Measurements from ENCODE around the gene S100Z.
"Not testable (repeated sequence)": the region's sequence is repeated elsewhere in the genome, so short reads cannot be mapped to it uniquely, and the experiment has no call there.

The S100Z gene

DNA sequence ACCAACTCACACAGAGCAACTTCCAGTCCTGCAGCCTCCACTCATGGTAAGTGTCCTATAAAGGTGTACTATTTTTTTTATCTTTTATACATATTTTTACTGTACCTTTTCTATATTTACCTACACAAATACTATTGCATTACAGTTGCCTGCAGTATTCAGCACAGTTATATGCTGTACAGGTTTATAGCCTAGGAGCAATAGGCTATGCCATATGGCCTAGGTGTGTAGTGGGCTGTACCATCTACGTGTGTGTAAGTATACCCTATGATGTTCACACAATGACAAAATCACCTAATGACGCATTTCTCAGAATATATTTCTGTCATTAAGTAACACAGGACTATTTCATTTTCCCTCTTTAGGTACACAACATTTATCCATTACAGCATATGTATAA lies 16.7 kb downstream of the S100Z start:
- H3K27ac ChIP-seq = no peak overlapping the region
- H3K4me3 ChIP-seq = no peak overlapping the region

DNA sequence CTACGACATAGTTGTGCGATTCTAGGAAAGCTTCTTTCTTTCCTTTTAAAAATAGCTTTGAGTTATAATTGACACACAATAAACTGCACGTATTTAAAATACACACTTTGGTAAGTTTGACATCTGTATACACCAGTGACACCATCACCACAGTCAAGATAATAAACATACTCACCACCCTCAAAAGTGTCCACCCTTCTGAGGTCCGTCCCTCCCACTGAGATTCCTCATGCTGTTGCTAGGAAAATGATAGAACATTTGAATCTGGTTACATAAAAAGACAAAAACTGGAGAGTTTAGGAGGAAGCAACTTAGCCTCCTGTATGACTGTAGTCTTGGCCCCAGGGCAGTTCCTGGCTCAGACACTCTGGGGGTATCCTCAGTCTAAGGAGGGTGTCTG lies 17.2 kb downstream of the S100Z start:
- Histone ChIP-seq H3K27ac (no peak overlapping the region), H3K4me3 (no peak overlapping the region)

DNA sequence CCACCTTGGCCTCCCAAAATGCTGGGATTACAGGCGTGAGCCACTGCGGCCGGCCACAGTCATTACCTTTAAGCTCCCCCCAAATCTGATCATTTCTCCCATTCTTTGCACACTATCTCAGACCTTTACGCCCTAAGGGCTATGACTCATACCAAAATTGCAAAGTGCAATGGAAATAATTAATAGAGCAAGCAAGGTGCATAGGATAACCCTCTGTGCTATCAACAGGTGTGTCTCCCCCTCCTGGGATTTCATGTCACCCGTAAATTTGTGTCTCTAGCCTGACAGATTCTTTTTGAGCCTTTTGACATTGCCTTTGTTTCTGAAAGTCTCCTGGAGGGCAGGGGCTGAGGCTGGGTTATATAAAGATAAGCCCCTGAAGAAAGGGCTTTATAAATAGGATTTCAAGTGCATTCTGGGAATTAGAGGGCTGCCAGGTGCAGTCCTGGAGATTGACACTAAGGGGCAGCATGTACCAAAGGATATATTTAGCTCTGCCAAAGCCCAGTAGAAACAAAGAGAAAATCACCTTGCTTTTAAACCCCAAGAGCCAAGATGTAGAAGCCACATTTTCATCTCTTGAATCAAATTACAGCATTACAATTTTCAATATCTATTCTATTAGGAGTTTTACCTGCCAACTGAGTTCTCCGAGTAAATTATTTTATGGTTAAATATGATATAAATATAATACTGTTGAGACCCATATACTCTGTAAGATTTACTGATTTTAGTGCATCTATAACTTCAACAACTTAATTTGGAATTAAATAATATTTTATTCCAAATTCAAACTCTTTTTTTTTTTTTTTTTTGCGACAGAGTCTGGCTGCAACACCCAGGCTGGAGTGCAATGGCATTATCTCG lies 18.2 kb downstream of the S100Z start:
- Histone ChIP-seq H3K4me3 (no peak overlapping the region), H3K27ac (no peak overlapping the region)

DNA sequence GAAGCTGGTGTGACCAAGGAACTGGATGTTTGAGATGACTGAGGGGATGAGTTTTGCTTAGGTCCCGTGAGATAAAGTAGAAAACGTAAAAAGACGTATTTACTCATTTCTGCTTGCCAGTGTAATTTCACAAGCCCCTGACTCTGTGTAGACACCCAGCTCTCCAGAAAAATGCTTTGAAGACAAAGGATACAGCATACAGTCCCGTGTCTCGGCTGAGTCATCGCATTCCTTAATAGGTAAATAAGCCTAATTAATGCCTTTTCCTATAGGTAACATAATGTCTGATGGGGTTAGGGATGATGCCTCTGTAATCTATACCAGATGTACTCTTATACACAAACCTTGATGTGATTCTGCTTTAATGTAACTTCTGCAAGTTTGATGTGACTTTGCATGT lies 20.2 kb downstream of the S100Z start:
- Histone ChIP-seq H3K27ac (no peak overlapping the region), H3K4me3 (no peak overlapping the region)

DNA sequence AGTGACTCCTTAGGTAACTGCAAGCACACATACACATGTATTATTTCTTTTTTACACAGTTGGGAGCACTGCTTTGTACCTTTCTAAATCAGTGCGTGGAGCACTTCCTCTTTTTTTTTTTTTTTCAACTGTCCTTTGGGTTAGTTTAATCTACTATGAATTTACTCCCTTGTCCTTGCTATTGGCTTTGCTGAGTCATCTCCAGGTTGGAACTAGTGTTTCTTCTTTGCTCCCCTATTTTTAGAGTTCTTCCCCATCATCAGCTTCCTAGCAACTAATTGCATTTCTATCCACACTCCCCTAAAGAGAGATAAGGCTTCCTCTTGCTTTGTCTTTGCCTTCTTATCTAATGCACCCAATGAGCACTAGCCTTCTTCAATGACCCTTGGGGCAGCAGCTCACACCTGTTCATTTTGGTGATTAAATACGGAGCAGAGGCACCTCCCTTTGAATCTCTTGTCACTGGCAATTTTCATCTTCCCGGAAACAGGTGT lies 24.3 kb downstream of the S100Z start:
- Histone ChIP-seq H3K27ac (no peak overlapping the region), H3K4me3 (no peak overlapping the region)

DNA sequence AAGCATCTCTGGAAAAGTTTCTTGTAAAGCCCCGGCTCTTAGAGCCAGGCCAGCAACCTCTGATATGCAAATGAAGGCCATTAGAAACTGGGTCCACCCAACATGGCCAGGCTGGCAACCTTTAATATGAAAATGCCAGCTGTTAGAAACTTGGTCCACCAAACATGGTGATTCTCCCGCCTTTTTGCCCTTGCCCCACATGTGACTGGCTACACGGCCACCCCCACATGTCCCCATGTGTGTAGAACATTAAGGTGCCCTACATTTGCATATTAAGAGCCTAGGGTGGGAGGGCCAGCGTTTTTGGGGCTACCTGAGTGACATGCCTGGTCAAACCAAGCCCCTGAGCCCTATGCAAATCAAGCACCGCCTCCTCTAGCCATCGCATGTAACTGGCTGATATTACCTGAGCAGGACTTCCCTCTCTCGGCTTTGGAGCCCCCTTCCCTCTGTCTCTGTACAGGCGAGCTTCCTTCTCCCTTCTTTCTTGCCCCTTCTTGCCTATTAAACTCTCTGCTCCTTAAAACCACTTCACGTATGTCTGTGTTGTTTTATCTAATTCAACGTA lies 39.0 kb downstream of the S100Z start:
- Histone ChIP-seq H3K27ac (no peak overlapping the region), H3K4me3 (no peak overlapping the region)

DNA sequence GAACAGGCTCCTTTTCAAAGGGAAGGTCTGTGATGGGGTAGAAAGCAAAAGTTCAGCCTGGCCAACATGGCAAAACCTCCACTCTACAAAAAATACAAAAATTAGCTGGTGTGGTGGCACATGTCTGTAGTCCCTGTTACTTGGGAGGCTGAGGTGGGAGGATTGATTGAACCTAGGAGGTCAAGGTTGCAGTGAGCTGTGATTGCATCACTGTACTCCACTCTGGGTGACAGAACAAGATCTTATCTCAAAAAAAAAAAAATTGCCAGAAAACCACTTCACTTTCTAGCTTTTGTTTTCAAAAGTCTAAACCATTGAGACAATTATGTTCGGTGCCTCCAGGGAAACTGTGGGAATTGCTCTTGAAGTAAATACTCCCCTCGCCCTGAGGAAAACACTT lies 43.5 kb downstream of the S100Z start:
- H3K27ac ChIP-seq = no peak overlapping the region
- no peak overlapping the region for H3K4me3 ChIP-seq

DNA sequence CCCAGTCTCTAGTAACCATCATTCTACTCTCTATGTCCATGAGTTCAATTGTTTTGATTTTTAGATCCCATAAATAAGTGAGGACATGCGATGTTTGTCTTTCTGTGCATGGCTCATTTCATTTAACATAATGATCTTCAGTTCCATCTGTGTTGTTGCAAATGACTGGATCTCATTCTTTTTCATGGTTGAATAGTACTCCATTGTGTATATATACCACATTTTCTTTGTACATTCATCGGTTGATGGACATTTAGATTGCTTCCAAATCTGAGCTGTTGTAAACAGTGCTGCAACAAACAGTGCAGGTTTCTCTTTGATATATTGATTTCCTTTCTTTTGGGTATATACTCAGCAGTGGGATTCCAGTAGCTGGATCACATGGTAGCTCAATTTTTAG lies 46.4 kb downstream of the S100Z start:
- no peak overlapping the region for H3K4me3 ChIP-seq
- H3K27ac ChIP-seq = no peak overlapping the region

DNA sequence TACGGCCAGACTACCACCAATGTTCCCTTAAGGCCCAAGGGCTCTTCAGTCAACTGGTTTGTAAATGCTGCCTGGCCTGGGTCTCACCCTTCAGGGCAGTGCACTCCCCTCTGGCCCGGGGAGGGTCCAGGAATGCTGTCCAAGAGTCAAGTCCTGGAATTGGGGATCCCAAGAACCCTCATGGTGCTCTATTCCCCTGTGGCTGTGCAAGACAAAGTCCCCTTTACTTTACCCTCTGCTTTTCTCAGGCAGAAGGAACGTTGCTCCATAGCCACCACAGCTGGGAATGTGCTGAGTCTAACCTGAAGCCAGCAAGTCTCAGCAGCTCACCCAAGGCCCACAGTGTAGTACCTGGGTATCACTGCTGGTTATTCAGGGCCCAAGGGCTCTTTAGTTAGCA lies 51.7 kb downstream of the S100Z start:
- H3K4me3 ChIP-seq = no peak overlapping the region
- no peak overlapping the region for H3K27ac ChIP-seq

DNA sequence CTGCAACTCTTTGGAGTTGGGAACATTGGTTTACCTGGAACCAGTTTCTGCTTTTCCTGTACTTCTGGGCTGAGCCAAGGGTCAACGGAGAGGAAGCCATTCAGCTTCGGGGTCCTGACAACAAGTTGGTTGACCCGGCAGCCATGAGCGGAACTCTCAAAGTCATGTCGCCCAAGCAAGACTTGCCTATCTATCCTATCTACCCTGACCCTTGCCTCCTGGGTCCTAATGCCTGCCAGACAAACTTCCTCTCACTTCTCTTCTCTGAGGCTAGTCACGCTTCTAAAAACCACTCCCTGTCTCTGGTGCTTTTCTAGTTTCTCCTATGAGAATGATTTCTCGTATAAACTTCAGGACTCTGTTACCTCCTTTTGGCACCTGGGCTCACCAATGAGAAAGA lies 58.4 kb downstream of the S100Z start:
- Histone ChIP-seq H3K27ac (no peak overlapping the region), H3K4me3 (no peak overlapping the region)

DNA sequence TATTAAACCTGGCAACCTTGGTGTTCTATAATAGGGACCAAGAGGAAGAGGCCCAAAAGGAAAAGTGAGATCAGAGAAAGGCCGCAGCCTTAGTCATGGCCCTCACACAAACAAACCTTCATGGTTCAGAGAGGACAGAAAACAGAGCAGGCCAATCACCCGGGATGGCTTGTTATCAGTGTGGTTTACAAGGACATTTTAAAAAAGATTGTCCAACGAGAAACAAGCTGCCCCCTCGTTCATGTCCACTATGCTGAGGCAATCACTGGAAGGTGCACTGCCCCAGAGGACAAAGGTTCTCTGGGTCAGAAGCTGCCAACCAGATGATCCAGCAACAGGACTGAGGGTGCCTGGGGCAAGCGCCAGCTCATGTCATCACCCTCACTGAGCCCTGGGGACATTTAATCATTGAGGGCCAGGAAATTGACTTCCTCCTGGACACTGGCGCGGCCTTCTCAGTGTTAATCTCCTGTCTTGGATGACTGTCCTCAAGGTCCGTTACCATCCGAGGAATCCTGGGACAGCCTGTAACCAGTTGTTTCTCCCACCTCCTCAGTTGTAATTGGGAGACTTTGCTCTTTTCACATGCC lies 60.6 kb downstream of the S100Z start:
- not testable (repeated sequence) for H3K27ac ChIP-seq, H3K4me3 ChIP-seq

DNA sequence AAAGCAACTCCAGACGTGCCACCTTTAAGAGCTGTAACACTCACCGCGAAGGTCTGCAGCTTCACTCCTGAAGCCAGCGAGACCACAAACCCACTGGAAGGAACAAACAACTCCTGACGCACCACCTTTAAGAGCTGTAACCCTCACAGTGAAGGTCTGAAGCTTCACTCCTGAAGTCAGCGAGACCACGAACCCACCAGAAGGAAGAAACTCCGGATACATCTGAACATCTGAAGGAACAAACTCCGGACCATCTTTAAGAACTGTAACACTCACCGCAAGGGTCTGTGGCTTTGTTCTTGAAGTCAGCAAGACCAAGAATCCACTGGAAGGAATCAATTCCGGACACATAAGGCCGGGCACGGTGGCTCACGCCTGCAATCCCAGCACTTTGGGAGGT lies 64.9 kb downstream of the S100Z start:
- not testable (repeated sequence) for H3K4me3 ChIP-seq, H3K27ac ChIP-seq

DNA sequence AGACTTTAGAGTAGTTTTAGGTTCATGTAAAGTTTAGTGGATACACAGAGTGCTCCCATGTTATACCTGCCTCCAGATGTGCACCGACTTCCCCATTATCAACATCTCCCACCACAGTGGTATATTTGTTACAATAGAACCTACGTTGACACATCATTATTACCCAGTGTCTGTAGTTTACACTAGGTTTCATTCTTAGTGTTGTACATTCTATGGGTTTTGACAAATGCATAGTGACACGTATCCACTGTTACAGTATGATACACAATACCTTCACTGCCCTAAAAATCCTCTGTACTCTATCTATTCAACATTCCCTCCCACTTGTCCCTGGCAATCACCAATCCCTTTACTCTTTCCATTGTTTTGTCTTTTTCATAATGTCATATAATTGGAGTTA lies 68.7 kb downstream of the S100Z start:
- Histone ChIP-seq H3K27ac (no peak overlapping the region), H3K4me3 (no peak overlapping the region)

DNA sequence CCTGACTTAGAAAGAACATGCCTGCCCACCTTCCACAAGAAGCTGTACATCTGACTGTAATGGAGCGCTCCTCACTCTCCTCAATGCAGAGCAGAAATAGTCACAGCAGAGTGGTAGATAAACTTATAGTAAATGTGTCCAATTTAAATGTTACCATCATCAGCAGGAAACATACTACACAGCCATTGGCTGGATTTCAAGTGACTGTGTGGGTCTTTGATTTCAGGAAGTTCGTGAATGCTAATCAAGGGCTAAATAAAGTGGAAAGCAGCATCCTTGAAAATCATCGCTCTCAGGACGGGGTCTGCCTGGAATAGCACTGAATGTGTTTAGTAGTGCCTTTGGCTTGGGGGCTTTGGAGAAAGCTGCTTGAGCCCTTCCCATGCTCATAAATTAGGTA lies 70.7 kb downstream of the S100Z start:
- Histone ChIP-seq H3K4me3 (no peak overlapping the region), H3K27ac (no peak overlapping the region)

DNA sequence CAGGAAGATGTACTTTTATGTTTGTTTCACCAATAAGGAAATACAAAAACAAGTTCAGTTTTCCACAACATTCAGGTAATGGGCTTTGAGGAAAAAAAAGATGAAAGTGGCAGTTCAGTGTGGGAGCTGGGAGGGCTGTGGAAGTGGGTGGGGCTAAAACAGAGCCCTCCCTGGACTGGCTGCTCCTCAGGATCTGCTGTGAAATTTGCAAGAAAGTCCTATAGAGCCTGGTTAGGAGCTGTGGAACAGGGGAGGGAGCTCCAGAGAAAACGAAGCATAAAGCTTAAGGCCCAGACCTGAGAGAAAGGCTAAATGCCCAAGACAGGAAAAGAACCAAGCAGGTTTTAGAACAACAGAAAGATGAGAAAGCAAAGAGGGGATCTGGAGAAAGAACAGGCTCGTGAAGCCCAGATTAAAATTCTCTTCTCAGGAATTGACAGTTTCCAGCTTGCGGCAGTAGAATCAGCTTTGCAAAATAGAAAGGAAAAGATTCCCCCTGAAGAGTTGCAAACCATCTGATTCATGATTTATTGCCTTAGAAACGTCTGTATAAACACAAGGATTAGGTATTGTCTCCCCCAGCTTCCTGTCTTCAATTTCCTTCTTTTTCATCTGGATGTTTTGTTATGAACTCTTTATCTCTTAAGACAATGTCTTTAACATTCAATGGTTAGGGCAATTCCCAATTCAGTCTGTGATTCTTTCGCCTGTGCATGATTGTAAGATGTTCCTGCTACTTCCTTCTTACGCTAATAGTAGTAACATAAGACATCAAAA lies 76.7 kb downstream of the S100Z start:
- Histone ChIP-seq H3K27ac (no peak overlapping the region), H3K4me3 (no peak overlapping the region)

DNA sequence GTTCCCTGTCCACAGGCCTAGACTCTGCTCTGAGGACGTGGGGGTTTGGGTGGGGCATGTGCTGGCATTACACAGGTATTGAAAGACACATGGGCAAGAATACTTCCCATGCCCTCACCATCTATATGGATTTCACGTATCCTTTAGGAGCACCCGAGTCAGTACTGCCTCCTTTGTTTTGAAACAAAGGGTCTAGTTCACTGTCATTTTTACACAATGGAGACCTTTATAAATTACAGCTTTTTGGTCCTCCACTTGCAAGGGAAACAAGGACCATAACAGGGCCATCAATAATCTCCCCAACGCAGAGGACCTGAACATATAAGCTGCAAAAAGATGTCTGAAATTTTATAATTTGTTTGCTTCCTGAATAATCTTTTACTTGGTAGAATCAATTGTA lies 78.1 kb downstream of the S100Z start:
- no peak overlapping the region for H3K4me3 ChIP-seq
- no peak overlapping the region for H3K27ac ChIP-seq

DNA sequence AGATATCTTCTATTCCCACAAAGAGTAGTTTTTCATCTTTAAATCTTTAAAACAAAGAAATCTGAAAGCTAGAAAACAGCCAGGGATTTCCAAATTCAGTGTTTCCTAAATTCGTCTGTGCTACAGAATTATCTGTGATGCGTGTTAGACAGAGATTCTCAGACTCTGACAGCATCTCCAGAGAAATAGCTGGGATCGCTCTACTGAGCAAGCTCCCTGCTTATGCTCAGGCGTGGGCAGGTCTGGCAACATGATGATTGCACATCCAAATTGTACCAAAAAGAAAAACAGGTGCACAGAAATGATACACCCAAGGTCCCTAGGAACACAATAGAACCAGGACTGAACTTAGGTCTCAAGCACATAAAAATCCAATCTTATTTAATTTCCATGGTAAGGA lies 80.3 kb downstream of the S100Z start:
- Histone ChIP-seq H3K4me3 (no peak overlapping the region), H3K27ac (no peak overlapping the region)

DNA sequence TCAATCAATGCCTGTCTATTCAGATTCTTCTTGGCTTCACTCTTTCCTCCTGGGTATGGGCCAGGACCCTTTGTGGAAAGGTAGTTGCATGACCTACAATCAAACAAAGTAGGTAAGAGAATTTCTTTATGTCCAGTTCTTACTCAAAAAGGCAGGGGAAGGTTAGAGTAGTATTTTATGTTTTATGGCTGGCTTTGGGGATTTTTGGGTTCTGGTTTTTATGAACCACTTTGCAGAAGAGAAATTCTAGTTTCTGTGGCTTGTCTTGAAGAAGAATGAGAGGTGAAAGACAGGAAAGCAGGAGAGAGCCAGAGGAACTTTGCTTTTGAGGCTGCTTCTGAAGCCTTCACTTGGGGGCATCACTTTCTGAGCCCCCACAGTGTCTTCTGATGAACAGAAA lies 88.4 kb downstream of the S100Z start:
- H3K27ac ChIP-seq = no peak overlapping the region
- no peak overlapping the region for H3K4me3 ChIP-seq

DNA sequence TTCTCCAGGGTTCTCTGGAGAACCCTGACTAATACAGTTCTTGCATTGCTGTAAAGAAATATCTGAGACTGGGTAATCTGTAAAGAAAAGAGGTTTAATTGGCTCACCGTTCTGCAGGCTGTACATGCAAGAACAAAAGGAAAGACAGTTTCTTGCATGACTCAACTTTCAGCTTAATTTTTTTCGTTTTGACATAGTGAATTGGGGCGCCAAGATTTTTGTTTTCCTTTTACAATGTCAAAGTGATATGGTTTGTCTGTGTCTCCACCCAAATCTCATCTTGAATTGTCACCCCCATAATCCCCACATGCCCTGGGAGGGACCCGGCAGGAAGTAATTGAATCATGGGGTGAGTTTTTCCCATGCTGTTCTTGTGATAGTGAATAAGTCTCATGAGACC lies 91.2 kb downstream of the S100Z start:
- H3K27ac ChIP-seq = no peak overlapping the region
- no peak overlapping the region for H3K4me3 ChIP-seq

DNA sequence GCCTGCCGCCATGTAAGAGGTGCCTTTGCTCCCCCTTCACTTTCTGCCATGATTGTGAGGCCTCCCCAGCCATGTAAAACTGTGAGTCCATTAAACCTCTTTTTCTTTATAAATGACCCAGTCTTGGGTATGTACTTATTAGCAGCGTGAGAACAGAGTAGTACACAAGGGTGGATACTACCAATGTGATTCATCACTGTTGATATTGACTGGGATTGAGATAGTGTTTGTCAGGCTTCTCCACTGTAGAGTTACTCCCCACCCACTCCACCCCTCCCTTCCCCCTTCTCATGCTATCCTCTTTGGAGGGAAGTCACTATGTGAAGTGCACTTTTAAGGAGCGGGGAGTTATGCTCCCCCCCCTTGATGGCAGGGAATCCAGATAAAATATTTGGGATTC lies 91.6 kb downstream of the S100Z start:
- no peak overlapping the region for H3K4me3 ChIP-seq
- no peak overlapping the region for H3K27ac ChIP-seq

DNA sequence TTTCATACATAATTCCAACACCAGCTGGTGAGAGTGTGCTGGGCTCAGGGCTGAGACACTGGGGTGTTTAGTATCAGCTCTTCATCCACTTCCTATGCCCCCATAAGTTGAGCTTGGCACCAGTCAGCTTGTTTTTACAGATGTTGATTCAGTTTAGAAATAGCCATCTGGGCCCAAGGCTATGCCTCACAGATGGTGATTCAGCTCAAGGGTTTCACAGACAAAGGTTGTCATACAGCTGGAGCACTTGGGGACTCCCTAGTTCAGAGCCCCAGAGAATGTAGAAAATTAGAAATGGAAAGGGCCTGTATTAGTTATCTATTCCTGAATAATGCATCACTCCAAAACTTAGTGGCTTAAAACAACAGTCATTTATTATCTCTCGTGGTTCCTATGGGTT lies 92.8 kb downstream of the S100Z start:
- H3K27ac ChIP-seq = no peak overlapping the region
- no peak overlapping the region for H3K4me3 ChIP-seq

Data from skin epidermis (tissue), 12 donors.